HG03342 (cell line): Measurements from ENCODE around the gene TMEM147.
"Not testable (repeated sequence)": the region's sequence is repeated elsewhere in the genome, so short reads cannot be mapped to it uniquely, and the experiment has no call there.

Source experiments
- ATAC-seq: cut with Tn5 transposase; IDR thresholded peaks from one replicate; pipeline ENCODE4 v1.9.1; 2021; ENCODE audit warnings: mild to moderate bottlenecking, moderate library complexity; ENCODE audit not compliant: unreplicated experiment

TMEM147 gene

GRCh38 chr19:35560677-35561076, 15.3 kb downstream of the TMEM147 start:
- ATAC-seq = no peak

GRCh38 chr19:35561436-35561835, 16.0 kb downstream of the TMEM147 start:
- ATAC-seq = no peak

GRCh38 chr19:35562336-35562735, 16.9 kb downstream of the TMEM147 start:
- no peak for ATAC-seq

- no peak for ATAC-seq
These were observed 17.4 kb downstream of the TMEM147 start for GRCh38 chr19:35562776-35563175.

GRCh38 chr19:35563207-35563829, 17.9 kb downstream of the TMEM147 start, which contains the start of gene ATP4A:
ATP4A (minus strand) TSS chr19:35563658; CDS start chr19:35563629, 29 bp downstream.
- ATAC-seq = no peak

- no peak for ATAC-seq
These were observed 19.8 kb downstream of the TMEM147 start for GRCh38 chr19:35565016-35565856.

- no peak for ATAC-seq
These were observed 21.3 kb downstream of the TMEM147 start for GRCh38 chr19:35566738-35567137.

- ATAC-seq = no peak
These were observed 23.9 kb downstream of the TMEM147 start for GRCh38 chr19:35569281-35569781.

GRCh38 chr19:35571406-35571965, 26.1 kb downstream of the TMEM147 start:
- no peak for ATAC-seq

- no peak for ATAC-seq
These were observed 32.5 kb downstream of the TMEM147 start for GRCh38 chr19:35577918-35578317.

- no peak for ATAC-seq
These were observed 33.3 kb downstream of the TMEM147 start for GRCh38 chr19:35578707-35579106.

GRCh38 chr19:35582760-35583159, 37.3 kb downstream of the TMEM147 start:
- no peak for ATAC-seq

GRCh38 chr19:35585848-35586247, 40.4 kb downstream of the TMEM147 start, which contains the start of gene PMIS2:
PMIS2 (plus strand) TSS chr19:35586173; CDS start chr19:35586260, 87 bp downstream.
- ATAC-seq = no peak

GRCh38 chr19:35587321-35587720, 41.9 kb downstream of the TMEM147 start:
- ATAC-seq = no peak

GRCh38 chr19:35590875-35591274, 45.4 kb downstream of the TMEM147 start:
- no peak for ATAC-seq

GRCh38 chr19:35592226-35592625, 46.8 kb downstream of the TMEM147 start:
- no peak for ATAC-seq

- not testable (repeated sequence) for ATAC-seq
These were observed 49.6 kb downstream of the TMEM147 start for GRCh38 chr19:35595026-35595425.

GRCh38 chr19:35595928-35596327, 50.5 kb downstream of the TMEM147 start:
- no peak for ATAC-seq

GRCh38 chr19:35596366-35596999, 51.1 kb downstream of the TMEM147 start:
- ATAC-seq = no peak
